ENCODE measurements around the gene RNF25. TPM values are rescaled to one million over a fixed set of nuclear protein-coding genes. Genes with fewer than 3 reads are reported as not detected.
A peak's percentile ranks its signal among the peaks of the same experiment; 100 is the strongest.

RNF25 gene
- polyA plus RNA-seq, 3 donors: 10.7 to 20.3 (median 12.9) TPM

- Histone ChIP-seq H3K27me3 (ENCODE audit: control insufficient read depth in 2 of 2, insufficient read depth in 2 of 2, low read length in 2 of 2) (no peaks in the 10 kb centered on the region), H3K4me2 (replicated peaks; ENCODE audit: extremely low read depth, low read length, poor library complexity, severe bottlenecking) (peak overlapping the region; percentile 86), H3K36me3 (replicated peaks in 1 of 2; ENCODE audit: control insufficient read depth in 1 of 2, insufficient read depth in 2 of 2, low read length in 2 of 2) (no peaks in the 10 kb centered on the region), H2AFZ (ENCODE audit: insufficient read depth, low read depth, low read length, poor library complexity, severe bottlenecking) (peak overlapping the region; percentile 65), H4K20me1 (ENCODE audit: insufficient read depth, low read length) (no peaks in the 10 kb centered on the region), H3K4me3 (replicated peaks in 1 of 3; ENCODE audit: low read depth in 2 of 3, low read length in 3 of 3) (peak overlapping the region in 2 of 3 experiments; percentile 25 to 87), H3K9ac (ENCODE audit: insufficient read depth, low read length, poor library complexity, severe bottlenecking) (no peak overlapping the region), H3K9me3 (replicated peaks in 1 of 2; ENCODE audit: control insufficient read depth in 1 of 2, insufficient read depth in 1 of 2, low read length in 2 of 2) (no peaks in the 10 kb centered on the region), H3K27ac (ENCODE audit: low read depth in 1 of 2, low read length in 2 of 2) (no peak overlapping the region), H3K79me2 (ENCODE audit: insufficient read depth, low read length) (peaks cover 38% of the 10 kb centered on the region), H3K4me1 (ENCODE audit: control insufficient read depth in 1 of 2, insufficient read depth in 2 of 2, low read length in 2 of 2) (peaks cover 46 to 49% of the 10 kb centered on the region in 2 donors)
- peak overlapping the region; percentile 53 to 89 for H3K4me3 Mint-ChIP-seq
- intact Hi-C loops (cut with micrococcal nuclease): loop anchor here (2.0 to 5.0 kb wide), 2 partner anchors 16 to 137 kb away; no protein-coding TSS in a partner anchor
- H3K27me3 Mint-ChIP-seq (ENCODE audit: low read depth in 3 of 3): peaks cover 0 to 7% (median 0%) of the 10 kb centered on the region in 3 donors
- TF ChIP-seq CTCF (IDR thresholded peaks at IDR 0.05): no peak
- WGBS (ENCODE audit: insufficient coverage): 64% methylated on average over 13 of the region's 14 CpGs
- H3K36me3 Mint-ChIP-seq: no peaks in the 10 kb centered on the region
- H3K27ac Mint-ChIP-seq: peak overlapping the region in 5 of 7 donors; percentile 6 to 98 (median 63)
- no peak for DNase-seq
- H3K9me3 Mint-ChIP-seq: peaks cover 0 to 3% (median 0%) of the 10 kb centered on the region in 7 donors
- H3K4me1 Mint-ChIP-seq: peaks cover 36% of the 10 kb centered on the region
Measured at GRCh38 chr2:218710334-218710686, 38.5 kb upstream of the RNF25 start.

GRCh38 chr2:218709908-218710307 is 38.1 kb upstream of the RNF25 start:
- Histone ChIP-seq H2AFZ (ENCODE audit: insufficient read depth, low read depth, low read length, poor library complexity, severe bottlenecking) (peak overlapping the region; percentile 65), H3K4me2 (replicated peaks; ENCODE audit: extremely low read depth, low read length, poor library complexity, severe bottlenecking) (peak overlapping the region; percentile 86), H3K79me2 (ENCODE audit: insufficient read depth, low read length) (peaks cover 34% of the 10 kb centered on the region), H3K9me3 (replicated peaks in 1 of 2; ENCODE audit: control insufficient read depth in 1 of 2, insufficient read depth in 1 of 2, low read length in 2 of 2) (no peaks in the 10 kb centered on the region), H3K4me1 (ENCODE audit: control insufficient read depth in 1 of 2, insufficient read depth in 2 of 2, low read length in 2 of 2) (peaks cover 43 to 45% of the 10 kb centered on the region in 2 donors), H4K20me1 (ENCODE audit: insufficient read depth, low read length) (no peaks in the 10 kb centered on the region), H3K4me3 (replicated peaks in 1 of 3; ENCODE audit: low read depth in 2 of 3, low read length in 3 of 3) (peak overlapping the region in 1 of 3 experiments; percentile 87), H3K9ac (ENCODE audit: insufficient read depth, low read length, poor library complexity, severe bottlenecking) (no peak overlapping the region), H3K27me3 (ENCODE audit: control insufficient read depth in 2 of 2, insufficient read depth in 2 of 2, low read length in 2 of 2) (no peaks in the 10 kb centered on the region), H3K36me3 (replicated peaks in 1 of 2; ENCODE audit: control insufficient read depth in 1 of 2, insufficient read depth in 2 of 2, low read length in 2 of 2) (no peaks in the 10 kb centered on the region), H3K27ac (ENCODE audit: low read depth in 1 of 2, low read length in 2 of 2) (no peak overlapping the region)
- Mint-ChIP-seq H3K27ac (peak overlapping the region in 2 of 7 donors; percentile 50 to 63), H3K36me3 (no peaks in the 10 kb centered on the region), H3K27me3 (ENCODE audit: low read depth in 3 of 3) (peaks cover 0 to 7% (median 0%) of the 10 kb centered on the region in 3 donors), H3K4me1 (peaks cover 32% of the 10 kb centered on the region), H3K4me3 (peak overlapping the region in 1 of 2 donors; percentile 89), H3K9me3 (peaks cover 0 to 3% (median 0%) of the 10 kb centered on the region in 7 donors)
- no CpG with 5 or more reads among the region's 8 CpGs for WGBS (ENCODE audit: insufficient coverage)
- intact Hi-C loops (cut with micrococcal nuclease): loop anchor here (2.0 to 5.0 kb wide), 2 partner anchors 17 to 137 kb away; no protein-coding TSS in a partner anchor
- no peak for DNase-seq
- TF ChIP-seq CTCF (IDR thresholded peaks at IDR 0.05): no peak

Data from CD14-positive monocyte (primary cell).